Right ventricle myocardium superior (tissue), 1 donor: ENCODE data around the gene ROPN1. TPM values are rescaled to one million over a fixed set of nuclear protein-coding genes. Genes with fewer than 3 reads are reported as not detected.
"Not testable (repeated sequence)": the region's sequence is repeated elsewhere in the genome, so short reads cannot be mapped to it uniquely, and the experiment has no call there.

ENCODE experiments used
- ATAC-seq: fragments of 200-7000 bp; cut with Tn5 transposase; one replicate; pipeline ENCODE4 v1.9.1; 2020; ENCODE audit warnings: mild to moderate bottlenecking; ENCODE audit not compliant: poor library complexity
- DNase-seq: peaks from one replicate; pipeline ENCODE4 v3.0.0-alpha.2; 2020
- intact Hi-C: fragments of 100-400 bp; cut with DNase I; formaldehyde crosslinking; loops from one replicate; pipeline ENCODE4 v1.11.2; 2022
- long read RNA-seq: library from polyadenylated mRNA; unstranded; transcript quantifications from one replicate; pipeline ENCODE4 v2.0.0, GENCODE V29; 2021
- total RNA-seq: library from RNA; stranded (reverse); fragmentation: NEBNext Ultra II Directional; extraction: Animal tissue kit (Norgen Biotek cat#: 25700); gene quantifications from one replicate; pipeline ENCODE4 v1.2.1, GENCODE V29; 2021
- donor health status: DM: no; HTN: yes; CAD: no; lungs with severe emphysema.

Gene ROPN1
- not detected for total RNA-seq
- long read RNA-seq, result 0 reads

- peak; percentile 96 for ATAC-seq
- DNase-seq, intact Hi-C loops: not testable (repeated sequence)
These were observed at the start of gene ROPN1 for GRCh38 chr3:123991730-123992588. Gene ROPN1 (minus strand): TSS chr3:123992124. CDS start chr3:123980481, 11,643 bp downstream.

- DNase-seq (no peak), ATAC-seq (no peak)
- intact Hi-C loops, result no loop called here
These were observed 49.6 kb upstream of the ROPN1 start for GRCh38 chr3:124041553-124041952.

- DNase-seq (no peak), ATAC-seq (no peak)
- intact Hi-C loops, result loop anchor here (5.0 kb wide), 1 partner anchor 35 kb away; no protein-coding TSS in a partner anchor
These were observed 45.4 kb upstream of the ROPN1 start for GRCh38 chr3:124037326-124037725.

GRCh38 chr3:124036214-124036613 lies 44.3 kb upstream of the ROPN1 start:
- intact Hi-C loops, result loop anchor here (5.0 kb wide), 1 partner anchor 36 kb away; no protein-coding TSS in a partner anchor
- ATAC-seq, DNase-seq: not testable (repeated sequence)

GRCh38 chr3:124035463-124036121 lies 43.7 kb upstream of the ROPN1 start:
- intact Hi-C loops, result loop anchor here (5.0 kb wide), 1 partner anchor 37 kb away; no protein-coding TSS in a partner anchor
- ATAC-seq, result no peak
- no peak for DNase-seq

DNA sequence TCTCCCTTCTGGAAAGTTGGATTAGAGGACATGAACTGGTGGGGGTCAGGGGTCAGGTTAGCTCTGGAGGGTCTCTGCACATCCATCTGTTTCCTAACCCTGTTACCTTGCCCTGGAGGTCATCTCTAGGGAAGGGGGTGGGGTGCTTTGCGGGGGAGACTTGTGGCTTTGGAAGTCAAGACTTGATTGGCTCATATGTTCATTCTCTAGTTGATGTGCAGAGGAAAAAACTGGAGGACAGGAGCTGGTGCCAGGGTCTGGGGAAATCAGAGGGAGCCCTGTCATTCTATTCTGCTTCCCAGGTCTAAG lies 42.9 kb upstream of the ROPN1 start:
- DNase-seq (no peak), ATAC-seq (no peak)
- intact Hi-C loops, result loop anchor here (5.0 kb wide), 2 partner anchors 38 to 243 kb away; no protein-coding TSS in a partner anchor

- DNase-seq (peak; percentile 39), ATAC-seq (no peak)
- intact Hi-C loops, result loop anchor here (5.0 kb wide), 1 partner anchor 243 kb away; no protein-coding TSS in a partner anchor
These were observed 42.3 kb upstream of the ROPN1 start for GRCh38 chr3:124034016-124034843.

DNA sequence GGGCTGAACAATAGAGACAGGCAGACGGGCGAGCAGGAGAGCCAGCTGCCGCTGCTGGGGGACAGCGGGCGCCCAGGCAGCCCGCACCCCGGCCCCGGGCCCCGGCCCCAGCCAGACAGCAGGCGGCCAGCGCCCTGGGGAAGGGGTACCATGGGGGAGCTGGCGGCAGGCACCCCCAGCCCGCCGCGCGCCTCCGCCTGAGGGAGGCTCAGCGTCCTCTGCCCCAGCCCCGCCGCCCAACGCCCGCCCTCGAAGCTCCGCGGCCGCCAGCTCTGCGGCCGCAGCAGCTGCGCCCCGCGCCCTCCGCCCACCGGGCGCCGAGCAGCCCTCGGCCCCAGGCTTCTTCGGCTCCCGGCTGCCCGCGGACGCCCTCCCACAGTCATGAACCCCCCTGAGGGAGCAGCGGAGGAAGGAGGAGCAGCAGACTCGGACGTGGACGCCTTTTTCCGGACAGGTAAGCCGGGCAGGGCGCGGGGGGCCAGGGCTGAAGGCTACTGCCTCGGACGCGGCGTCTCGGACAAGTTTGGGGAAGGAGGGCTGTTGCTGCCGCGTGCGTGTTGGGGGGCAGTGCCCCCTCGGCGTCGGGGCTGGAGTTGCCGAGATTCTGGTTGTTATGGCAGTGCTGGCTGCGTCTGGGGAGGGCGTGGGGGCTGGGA lies 41.6 kb upstream of the ROPN1 start, which contains the start of gene KALRN:
TSS of gene KALRN (plus strand) at position 10 of the 656 bp plus-strand sequence.
- intact Hi-C loops, result loop anchor here (5.0 kb wide), 1 partner anchor 244 kb away; no protein-coding TSS in a partner anchor
- ATAC-seq (peak; percentile 35), DNase-seq (peak; percentile 52)

DNA sequence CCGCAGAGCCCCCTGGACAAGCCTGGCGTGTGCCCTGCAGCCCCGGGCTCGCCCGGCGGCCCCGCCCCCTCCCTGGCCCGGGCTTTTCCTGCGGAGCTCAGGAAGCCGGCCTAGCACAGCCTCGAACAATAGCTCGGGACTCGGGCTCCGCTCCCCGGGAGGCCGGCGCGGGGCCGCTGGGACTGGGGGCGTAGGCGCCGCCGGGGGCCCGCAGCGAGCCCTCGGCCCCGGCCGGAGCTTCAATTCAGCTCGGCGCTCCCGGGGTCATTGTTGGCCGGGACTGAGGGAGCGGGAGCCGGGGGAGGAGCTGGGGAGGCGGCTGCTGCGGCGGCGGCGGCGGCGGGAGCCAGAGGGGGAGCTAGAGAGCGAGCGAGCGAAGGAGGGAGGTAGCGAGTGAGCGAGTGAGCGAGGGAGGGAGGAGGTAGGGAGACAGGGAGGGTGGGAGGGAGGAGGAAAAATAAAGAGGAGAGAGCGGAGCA lies 41.0 kb upstream of the ROPN1 start:
- ATAC-seq (peak; percentile 98), DNase-seq (peak; percentile 90)
- intact Hi-C loops, result loop anchor here (5.0 kb wide), 1 partner anchor 244 kb away; no protein-coding TSS in a partner anchor

GRCh38 chr3:124032311-124032880 lies 40.5 kb upstream of the ROPN1 start:
- DNase-seq, result peak; percentile 73
- ATAC-seq, result peak; percentile 77
- intact Hi-C loops, result loop anchor here (5.0 kb wide), 1 partner anchor 245 kb away; no protein-coding TSS in a partner anchor

DNA sequence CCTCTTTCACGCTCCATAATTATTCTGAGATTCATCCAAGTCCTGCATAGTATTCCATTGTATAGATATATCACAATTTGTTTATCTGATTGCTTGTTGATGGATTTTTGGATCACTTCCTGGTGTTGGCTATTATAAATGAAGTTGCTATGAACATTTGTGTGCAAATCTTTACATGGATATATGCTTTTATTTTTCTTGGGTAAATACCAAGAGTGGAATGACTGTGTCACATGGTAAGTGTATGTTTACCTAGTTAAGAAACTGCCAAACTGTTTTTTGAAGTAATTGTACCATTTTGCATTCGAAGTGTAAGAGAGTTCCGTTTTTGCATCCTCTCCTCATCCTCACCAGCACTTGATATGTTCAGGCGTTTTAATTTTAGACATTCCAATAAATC lies 34.6 kb upstream of the ROPN1 start:
- DNase-seq, result no peak
- ATAC-seq, result no peak
- intact Hi-C loops, result no loop called here

DNA sequence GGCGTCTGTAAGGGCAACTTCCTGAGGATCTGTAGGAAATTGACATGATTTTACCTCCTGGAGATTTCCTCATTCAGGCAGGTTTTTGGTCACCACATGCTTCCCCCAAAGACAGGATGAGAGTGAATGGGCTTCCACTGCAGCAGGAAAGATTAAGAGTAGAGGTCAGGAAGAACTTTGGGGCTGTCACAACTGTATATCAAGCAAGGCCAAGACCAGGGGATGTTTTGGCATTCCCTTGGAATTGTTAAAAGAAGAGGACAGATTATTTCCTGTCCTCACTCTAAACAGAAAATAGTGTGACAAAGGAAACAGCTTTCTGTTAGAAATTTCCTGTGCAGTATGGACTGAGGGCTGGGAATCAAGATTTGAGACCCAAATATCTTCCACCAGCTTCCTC lies 31.6 kb upstream of the ROPN1 start:
- ATAC-seq, intact Hi-C loops, DNase-seq: not testable (repeated sequence)

- ATAC-seq, result no peak
- intact Hi-C loops, result loop anchor here (5.0 kb wide), 1 partner anchor 263 kb away; no protein-coding TSS in a partner anchor
These were observed 27.4 kb upstream of the ROPN1 start for GRCh38 chr3:124019291-124019690.

GRCh38 chr3:124017502-124017901 lies 25.6 kb upstream of the ROPN1 start:
- intact Hi-C loops, result loop anchor here (2.0 to 5.0 kb wide), 2 partner anchors 61 to 265 kb away; no protein-coding TSS in a partner anchor
- not testable (repeated sequence) for ATAC-seq

More at GRCh38 chr3:124019291-124019690, 27.4 kb upstream of the ROPN1 start:
- no peak for DNase-seq

DNA sequence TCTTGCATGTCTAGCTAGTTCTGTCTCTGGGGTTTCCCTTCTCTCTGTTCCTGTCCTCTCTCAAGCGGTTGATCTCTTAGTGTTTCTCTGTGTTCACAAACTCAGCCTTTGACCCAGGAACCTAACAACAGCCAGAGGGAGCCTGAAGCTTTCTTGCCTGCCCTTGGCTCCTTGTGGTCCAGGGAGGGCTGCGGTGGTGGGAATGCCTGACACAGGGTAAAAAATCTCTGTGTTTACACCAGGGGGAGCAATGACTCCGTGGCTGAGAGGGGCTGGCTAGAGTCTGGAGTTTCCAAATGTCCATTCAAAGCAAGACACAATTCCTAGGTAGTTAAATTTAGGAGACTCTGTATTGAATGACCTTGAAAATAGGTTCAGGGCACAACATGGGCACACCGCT lies 24.6 kb upstream of the ROPN1 start:
- ATAC-seq, result peak; percentile 94
- intact Hi-C loops, result loop anchor here (2.0 to 5.0 kb wide), 2 partner anchors 62 to 266 kb away; no protein-coding TSS in a partner anchor
- not testable (repeated sequence) for DNase-seq

More at GRCh38 chr3:124017502-124017901, 25.6 kb upstream of the ROPN1 start:
- not testable (repeated sequence) for DNase-seq

DNA sequence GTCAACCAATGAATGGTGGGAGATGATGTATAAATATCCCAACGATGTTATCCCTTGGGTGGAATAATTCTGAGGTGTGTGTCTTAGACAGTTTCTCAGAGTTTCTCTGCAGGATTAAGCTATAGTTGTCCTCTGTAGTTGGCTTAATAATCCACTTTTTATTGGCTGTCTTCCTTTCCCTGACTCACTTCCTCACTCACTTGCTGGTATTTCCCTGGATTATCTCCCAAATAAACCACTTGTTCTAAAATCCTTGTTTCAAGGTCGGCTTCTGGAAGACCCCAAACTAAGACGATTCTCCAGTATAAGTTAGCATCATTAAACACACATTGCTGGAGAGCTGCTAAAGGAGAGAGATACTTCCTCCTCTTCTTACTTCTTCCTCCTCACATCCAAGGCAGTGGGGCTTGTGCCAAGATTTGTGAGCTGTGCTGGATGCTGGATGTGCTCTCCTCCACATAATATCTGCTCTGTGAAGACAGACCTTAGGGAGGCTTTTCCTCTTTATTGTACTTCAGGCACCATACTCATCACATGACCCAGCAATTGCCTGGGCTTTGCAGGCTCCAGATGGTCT lies 22.5 kb upstream of the ROPN1 start:
- no peak for ATAC-seq
- no peak for DNase-seq
- intact Hi-C loops, result no loop called here

- intact Hi-C loops, ATAC-seq, DNase-seq: not testable (repeated sequence)
These were observed 16.4 kb upstream of the ROPN1 start for GRCh38 chr3:124008321-124008720.
